Astrocyte of the spinal cord (primary cell): ENCODE data around the gene MAPKAPK5.

Experiments used
- DNase-seq: peaks from one replicate; pipeline ENCODE4 v3.0.0; 2011; ENCODE audit warnings: low read depth, low spot score
- H3K4me3 ChIP-seq: 2 replicates; pipeline ENCODE4 v1.5.1; 2011; ENCODE audit warnings: low read depth, mild to moderate bottlenecking, low read length, moderate library complexity
- CTCF ChIP-seq: IDR thresholded peaks from 2 replicates; pipeline ENCODE4 v1.5.1; 2012; ENCODE audit warnings: low read depth, mild to moderate bottlenecking, low read length, inconsistent platforms
- in situ Hi-C: cut with HindIII; loops from 2 replicates; pipeline ENCODE4 v1.10.0; 2017; ENCODE audit warnings: low sequenced_read_pairs

The MAPKAPK5 gene

GRCh38 chr12:111841750-111842555 is at the start of gene MAPKAPK5:
Gene MAPKAPK5 (plus strand): TSS chr12:111842228. CDS start chr12:111842734, 506 bp downstream.
- no peak for TF ChIP-seq CTCF
- H3K4me3 ChIP-seq = peak within 1 kb of the TSS; percentile 92
- in situ Hi-C loops = no loop called here
- DNase-seq = peak; percentile 97

GRCh38 chr12:111792856-111793235 is 49.2 kb upstream of the MAPKAPK5 start:
- in situ Hi-C loops = no loop called here
- no peak for DNase-seq
- TF ChIP-seq CTCF = no peak
- no peak overlapping the region for H3K4me3 ChIP-seq

GRCh38 chr12:111798182-111798581 is 43.8 kb upstream of the MAPKAPK5 start:
- no peak overlapping the region for H3K4me3 ChIP-seq
- in situ Hi-C loops = no loop called here
- TF ChIP-seq CTCF = no peak
- no peak for DNase-seq

GRCh38 chr12:111799758-111800157 is 42.3 kb upstream of the MAPKAPK5 start:
- no peak for TF ChIP-seq CTCF
- no peak for DNase-seq
- in situ Hi-C loops = no loop called here
- no peak overlapping the region for H3K4me3 ChIP-seq

GRCh38 chr12:111803038-111803626 is 38.9 kb upstream of the MAPKAPK5 start:
- no peak for TF ChIP-seq CTCF
- in situ Hi-C loops = no loop called here
- H3K4me3 ChIP-seq = no peak overlapping the region
- DNase-seq = no peak

GRCh38 chr12:111803851-111804250 is 38.2 kb upstream of the MAPKAPK5 start:
- no peak overlapping the region for H3K4me3 ChIP-seq
- no peak for TF ChIP-seq CTCF
- in situ Hi-C loops = no loop called here
- no peak for DNase-seq
